ENCODE results near the gene MYL6. TPM values are rescaled to one million over a fixed set of nuclear protein-coding genes. Genes with fewer than 3 reads are reported as not detected.
"Not testable (repeated sequence)": the region's sequence is repeated elsewhere in the genome, so short reads cannot be mapped to it uniquely, and the experiment has no call there.

The MYL6 gene
- total and polyA plus RNA-seq, 9 donors = 782 to 3,375 (median 1,340) TPM

- peaks cover 3% of the 10 kb centered on the region for H3K4me1 ChIP-seq (ENCODE audit: insufficient read depth)
- H3K9me3 ChIP-seq = no peaks in the 10 kb centered on the region
- H3K27ac ChIP-seq = peak overlapping the region; percentile 83 to 89
- H3K4me3 ChIP-seq = peak overlapping the region; percentile 57
- intact Hi-C loops (cut with DNase I) = loop anchor here in 3 of 4 donors (2.0 to 10.0 kb wide), 6 partner anchors 32 to 274 kb away; partner anchors contain the start of genes MYL6 (in 1 of the 3), SLC39A5 (in 1 of the 3), SPRYD4 (in 1 of the 3) and ZC3H10 (in 1 of the 3)
- TF ChIP-seq EP300 (IDR thresholded peaks at IDR 0.05) (no peak), POLR2A (IDR thresholded peaks at IDR 0.05) (no peak), CTCF (IDR thresholded peaks at IDR 0.05) (no peak)
- H3K27me3 ChIP-seq = no peaks in the 10 kb centered on the region
- WGBS, 3 donors = 13 to 15% (median 14%) methylated on average over 9 of the region's 9 CpGs
- DNase-seq = peak in 1 of 5 donors; percentile 27
- no peaks in the 10 kb centered on the region for H3K36me3 ChIP-seq
These were observed 32.6 kb downstream of the MYL6 start for GRCh38 chr12:56190695-56191155.

GRCh38 chr12:56192582-56192981, 34.4 kb downstream of the MYL6 start:
- DNase-seq = no peak
- TF ChIP-seq POLR2A (IDR thresholded peaks at IDR 0.05) (no peak), CTCF (IDR thresholded peaks at IDR 0.05) (no peak), EP300 (IDR thresholded peaks at IDR 0.05) (no peak)
- intact Hi-C loops (cut with DNase I) = loop anchor here in 3 of 4 donors (5.0 to 10.0 kb wide), 4 partner anchors 35 to 272 kb away; partner anchors contain the start of genes SLC39A5 (in 1 of the 3) and SPRYD4 (in 1 of the 3)

GRCh38 chr12:56193025-56193578, 34.9 kb downstream of the MYL6 start:
- no peak overlapping the region for H3K27ac ChIP-seq
- no peaks in the 10 kb centered on the region for H3K36me3 ChIP-seq
- DNase-seq = peak in 4 of 5 donors; percentile 60 to 84 (median 74)
- 52 to 78% (median 72%) methylated on average over 1 of the region's 1 CpG for WGBS, 3 donors
- peaks cover 4% of the 10 kb centered on the region for H3K4me1 ChIP-seq (ENCODE audit: insufficient read depth)
- H3K9me3 ChIP-seq = no peaks in the 10 kb centered on the region
- intact Hi-C loops (cut with DNase I) = loop anchor here in 3 of 4 donors (5.0 to 10.0 kb wide), 4 partner anchors 34 to 272 kb away; partner anchors contain the start of genes SLC39A5 (in 1 of the 3) and SPRYD4 (in 1 of the 3)
- H3K4me3 ChIP-seq = no peak overlapping the region
- H3K27me3 ChIP-seq = no peaks in the 10 kb centered on the region
- TF ChIP-seq POLR2A (IDR thresholded peaks at IDR 0.05) (no peak), CTCF (IDR thresholded peaks at IDR 0.05) (peak; percentile 60 to 70 (median 69))

More at GRCh38 chr12:56192582-56192981, 34.4 kb downstream of the MYL6 start:
- no peak overlapping the region for H3K27ac ChIP-seq
- H3K9me3 ChIP-seq = no peaks in the 10 kb centered on the region
- no peaks in the 10 kb centered on the region for H3K27me3 ChIP-seq
- H3K4me3 ChIP-seq = no peak overlapping the region
- H3K36me3 ChIP-seq = no peaks in the 10 kb centered on the region
- peaks cover 4% of the 10 kb centered on the region for H3K4me1 ChIP-seq (ENCODE audit: insufficient read depth)

- H3K36me3 ChIP-seq; H3K9me3 ChIP-seq; H3K4me1 ChIP-seq (ENCODE audit: insufficient read depth); H3K4me3 ChIP-seq; H3K27ac ChIP-seq; H3K27me3 ChIP-seq: not testable (repeated sequence)
- WGBS, 3 donors = 32 to 44% (median 33%) methylated on average over 11 of the region's 11 CpGs
- intact Hi-C loops (cut with DNase I) = loop anchor here in 1 of 4 donors (10.0 kb wide), 2 partner anchors 98 to 268 kb away; partner anchors contain the start of gene SPRYD4
- peak in 1 of 5 donors; percentile 25 for DNase-seq
These were observed 38.8 kb downstream of the MYL6 start for GRCh38 chr12:56196818-56197550.

Data from ovary (tissue), 9 donors.